DND-41 (cell line): Measurements from ENCODE around the gene MMP28.

Experiments used
- ATAC-seq: fragments of 200-7000 bp; cut with Tn5 transposase; 3 replicates; pipeline ENCODE4 v1.9.1; 2021; ENCODE audit warnings: low read depth; ENCODE audit not compliant: insufficient read depth
- DNase-seq: peaks from one replicate; pipeline ENCODE4 v3.0.0-alpha.2; 2020
- H2AFZ ChIP-seq: 2 replicates; pipeline ENCODE4 v1.6.0; 2012; ENCODE audit warnings: low read depth, low read length
- H3K27ac ChIP-seq: 2 replicates; pipeline ENCODE4 v1.5.1; 2012; ENCODE audit warnings: low read length, inconsistent platforms
- H3K27me3 ChIP-seq: fragments of 200-600 bp; sonication (generic); 2 replicates; pipeline ENCODE4 v1.6.0; 2012; ENCODE audit warnings: low read length, mild to moderate bottlenecking, inconsistent platforms; ENCODE audit not compliant: insufficient read depth, poor library complexity
- H3K36me3 ChIP-seq: 2 replicates; pipeline ENCODE4 v1.5.1; 2012; ENCODE audit warnings: low read length, inconsistent platforms; ENCODE audit not compliant: insufficient read depth
- H3K4me1 ChIP-seq: 2 replicates; pipeline ENCODE4 v1.5.1; 2012; ENCODE audit warnings: mild to moderate bottlenecking, low read length; ENCODE audit not compliant: insufficient read depth
- H3K4me2 ChIP-seq: 2 replicates; pipeline ENCODE4 v1.6.0; 2012; ENCODE audit warnings: mild to moderate bottlenecking, moderate library complexity, low read length, inconsistent platforms; ENCODE audit not compliant: insufficient read depth
- H3K4me3 ChIP-seq, 2 experiments: fragments of 200-600 bp in 1 of 2; shearing (Covaris generic) in 1 of 2; 2 replicates each; pipeline ENCODE4 v1.5.1; 2012 to 2016; ENCODE audit warnings: inconsistent platforms in 2 of 2, low read length in 2 of 2, mild to moderate bottlenecking in 2 of 2, low read depth in 1 of 2, moderate library complexity in 1 of 2
- H3K79me2 ChIP-seq: 2 replicates; pipeline ENCODE4 v1.6.0; 2012; ENCODE audit warnings: low read length, inconsistent platforms; ENCODE audit not compliant: insufficient read depth
- H3K9ac ChIP-seq: 2 replicates; pipeline ENCODE4 v1.6.0; 2012; ENCODE audit warnings: low read depth, mild to moderate bottlenecking, inconsistent platforms, low read length, moderate library complexity
- H3K9me3 ChIP-seq: 2 replicates; pipeline ENCODE4 v1.5.1; 2012; ENCODE audit warnings: low read length, moderate library complexity, mild to moderate bottlenecking, inconsistent platforms; ENCODE audit not compliant: insufficient read depth, severe bottlenecking
- H4K20me1 ChIP-seq: 2 replicates; pipeline ENCODE4 v1.6.0; 2012; ENCODE audit warnings: low read length; ENCODE audit not compliant: insufficient read depth
- CTCF ChIP-seq: IDR thresholded peaks from 2 replicates; pipeline ENCODE4 v1.5.1; 2012; ENCODE audit warnings: borderline replicate concordance, low read length, moderate library complexity, mild to moderate bottlenecking; ENCODE audit not compliant: poor library complexity, severe bottlenecking; ENCODE audit errors: extremely low read depth
- EZH2 ChIP-seq: IDR thresholded peaks from 3 replicates; pipeline ENCODE4 v1.6.1; 2012; ENCODE audit warnings: borderline replicate concordance, low read depth, mild to moderate bottlenecking, moderate library complexity, low read length, inconsistent platforms; ENCODE audit not compliant: severe bottlenecking

MMP28 gene

GRCh38 chr17:35733366-35733765 is 62.1 kb downstream of the MMP28 start:
- DNase-seq (no peak), ATAC-seq (no peak)
- Histone ChIP-seq H3K27ac (no peak overlapping the region), H3K27me3 (no peaks in the 10 kb centered on the region), H3K4me1 (peaks cover 11% of the 10 kb centered on the region), H3K9ac (no peak overlapping the region), H2AFZ (no peak overlapping the region), H3K79me2 (no peaks in the 10 kb centered on the region), H3K36me3 (0 out of 2 replicates have a peak, but pooled peaks cover 3% of the 10 kb centered on the region), H3K9me3 (no peaks in the 10 kb centered on the region), H3K4me3 (no peak overlapping the region), H4K20me1 (no peaks in the 10 kb centered on the region), H3K4me2 (no peak overlapping the region)
- TF ChIP-seq EZH2 (no peak), CTCF (no peak)

DNA sequence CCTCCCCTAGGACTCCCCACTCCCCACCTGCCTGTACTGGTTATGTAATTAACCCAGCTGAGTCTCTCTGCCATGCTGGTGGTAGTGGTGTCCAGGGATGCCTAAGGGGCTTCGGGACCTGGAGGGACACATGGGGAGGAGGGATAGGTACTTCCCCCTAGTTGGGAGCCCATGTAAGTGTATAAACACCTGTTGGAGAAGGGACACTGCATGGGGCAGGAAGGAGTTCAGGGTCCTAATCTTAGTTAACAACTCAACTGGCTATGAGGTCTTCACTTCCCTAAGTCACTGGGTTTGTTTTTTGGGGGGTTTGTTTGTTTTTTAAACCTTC is 62.7 kb downstream of the MMP28 start:
- Histone ChIP-seq H3K9me3 (no peaks in the 10 kb centered on the region), H3K27ac (no peak overlapping the region), H3K79me2 (no peaks in the 10 kb centered on the region), H3K9ac (no peak overlapping the region), H3K36me3 (peaks cover 5% of the 10 kb centered on the region; the same call in 1 of the 2 replicates), H3K27me3 (no peaks in the 10 kb centered on the region), H3K4me3 (no peak overlapping the region), H3K4me2 (no peak overlapping the region), H2AFZ (no peak overlapping the region), H4K20me1 (no peaks in the 10 kb centered on the region), H3K4me1 (peaks cover 11% of the 10 kb centered on the region)
- ATAC-seq = no peak
- no peak for DNase-seq
- TF ChIP-seq CTCF = no peak
- no peak for TF ChIP-seq EZH2

DNA sequence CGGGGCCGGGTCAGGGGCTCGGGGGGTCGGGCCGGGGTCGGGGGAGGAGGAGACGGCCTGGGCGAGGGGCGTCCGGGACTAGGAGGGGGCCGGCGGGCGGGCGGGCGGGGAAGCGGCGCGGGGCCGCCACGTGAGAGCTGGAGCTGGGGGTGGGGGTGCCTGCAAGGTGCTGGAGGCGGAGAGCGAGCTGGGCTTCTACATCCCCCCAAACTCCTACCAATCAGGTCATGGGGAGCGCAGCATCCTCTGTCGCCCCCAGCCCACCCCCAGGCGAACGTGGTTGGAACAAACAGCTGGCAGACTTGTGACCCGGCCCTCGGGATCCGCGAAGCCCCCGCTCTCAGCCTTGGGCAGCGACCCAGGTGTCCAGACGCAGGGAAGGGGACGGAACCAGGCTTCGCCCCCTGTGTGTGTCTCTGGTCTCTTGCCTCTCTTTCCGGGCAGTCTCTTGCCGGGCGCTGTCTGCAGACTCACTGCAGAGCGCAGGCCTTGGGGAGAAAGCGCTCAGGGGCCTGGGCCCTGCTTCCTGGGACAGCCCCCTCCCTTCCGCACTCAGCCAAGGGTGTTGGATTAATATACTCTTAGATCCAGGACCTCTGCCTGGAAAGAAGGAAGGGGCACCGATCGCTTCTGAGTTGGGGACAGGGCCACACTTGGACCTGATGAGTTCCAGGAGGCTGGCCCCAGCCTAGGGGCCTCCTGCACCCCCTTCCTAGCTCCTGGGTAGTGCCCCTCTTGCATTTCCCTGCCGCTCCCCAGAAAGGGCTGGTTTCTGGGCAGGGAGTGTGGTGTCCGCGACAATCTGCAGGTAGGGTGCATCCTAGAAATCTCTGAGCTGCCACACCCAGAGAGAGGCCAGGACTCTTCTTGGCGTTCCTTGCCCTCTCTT is 63.3 kb downstream of the MMP28 start:
- H3K27me3 ChIP-seq = no peaks in the 10 kb centered on the region
- no peaks in the 10 kb centered on the region for H3K79me2 ChIP-seq
- ATAC-seq (peak; percentile 16; the same call in 2 of the 3 replicates), DNase-seq (no peak)
- peaks cover 11% of the 10 kb centered on the region for H3K4me1 ChIP-seq
- H3K36me3 ChIP-seq = peaks cover 9% of the 10 kb centered on the region; the same call in 1 of the 2 replicates
- peak overlapping the region; percentile 67 for H3K4me2 ChIP-seq
- peak overlapping the region; percentile 31; the same call in 1 of the 2 replicates for H2AFZ ChIP-seq
- H3K9me3 ChIP-seq = no peaks in the 10 kb centered on the region
- TF ChIP-seq CTCF = no peak
- no peak for TF ChIP-seq EZH2
- H4K20me1 ChIP-seq = no peaks in the 10 kb centered on the region
- H3K4me3 ChIP-seq = no peak overlapping the region
- no peak overlapping the region for H3K27ac ChIP-seq
- no peak overlapping the region; the same call in 1 of the 2 replicates for H3K9ac ChIP-seq
